ENCODE measurements around the gene OR2C1. TPM values are rescaled to one million over a fixed set of nuclear protein-coding genes. Genes with fewer than 3 reads are reported as not detected.

OR2C1 gene
- total RNA-seq, 2 donors from 2014 or later = not detected

- no peaks in the 10 kb centered on the region for H3K4me1 ChIP-seq
These were observed 22.2 kb downstream of the OR2C1 start for GRCh38 chr16:3377917-3378316.

DNA sequence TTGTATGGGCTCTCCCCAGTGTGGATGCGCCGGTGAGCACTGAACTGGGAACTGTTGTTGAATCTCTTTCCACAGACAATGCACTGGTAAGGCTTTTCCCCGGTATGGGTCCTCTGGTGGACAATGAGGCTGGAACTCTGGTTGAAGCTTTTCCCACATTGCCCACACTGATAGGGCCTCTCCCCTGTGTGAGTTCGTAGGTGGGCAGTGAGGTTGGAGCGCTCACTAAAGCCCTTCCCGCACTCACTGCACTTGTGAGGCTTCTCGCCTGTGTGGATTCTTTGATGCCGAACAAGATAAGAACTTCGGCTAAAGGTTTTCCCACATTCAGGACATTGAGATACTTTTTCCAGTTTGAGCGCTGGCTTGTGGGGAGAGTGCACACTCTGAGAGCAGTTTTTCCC, 27.4 kb downstream of the OR2C1 start:
- Histone ChIP-seq H3K27ac (no peak overlapping the region), H3K9me3 (peaks cover 0 to 83% (median 10%) of the 10 kb centered on the region in 3 donors), H3K4me1 (no peaks in the 10 kb centered on the region), H3K36me3 (replicated peaks in 1 of 2; ENCODE audit: insufficient read depth in 1 of 2, low read depth in 2 of 2) (peaks cover 31% of the 10 kb centered on the region in 2 donors), H3K4me3 (no peak overlapping the region), H3K27me3 (no peaks in the 10 kb centered on the region)
- intact Hi-C loops (cut with DNase I) = loop anchor here (5.0 kb wide), 1 partner anchor 71 kb away; no protein-coding TSS in a partner anchor
- TF ChIP-seq POLR2A (IDR thresholded peaks at IDR 0.05) (no peak), CTCF (IDR thresholded peaks at IDR 0.05) (no peak)
- ATAC-seq = no peak
- no peak for DNase-seq
- 94 to 95% methylated on average over 8 to 10 of the region's 10 CpGs for WGBS, 2 donors

More at GRCh38 chr16:3377917-3378316, 22.2 kb downstream of the OR2C1 start:
- H3K27me3 ChIP-seq = no peaks in the 10 kb centered on the region
- ATAC-seq (no peak), DNase-seq (no peak)
- intact Hi-C loops (cut with DNase I) = no loop called here
- TF ChIP-seq CTCF (IDR thresholded peaks at IDR 0.05) (no peak), POLR2A (IDR thresholded peaks at IDR 0.05) (no peak)
- no peak overlapping the region for H3K4me3 ChIP-seq
- H3K36me3 ChIP-seq (replicated peaks in 1 of 2; ENCODE audit: insufficient read depth in 1 of 2, low read depth in 2 of 2) = peaks cover 6% of the 10 kb centered on the region in 2 donors
- no peak overlapping the region for H3K27ac ChIP-seq
- peaks cover 0 to 70% (median 4%) of the 10 kb centered on the region in 3 donors for H3K9me3 ChIP-seq

DNA sequence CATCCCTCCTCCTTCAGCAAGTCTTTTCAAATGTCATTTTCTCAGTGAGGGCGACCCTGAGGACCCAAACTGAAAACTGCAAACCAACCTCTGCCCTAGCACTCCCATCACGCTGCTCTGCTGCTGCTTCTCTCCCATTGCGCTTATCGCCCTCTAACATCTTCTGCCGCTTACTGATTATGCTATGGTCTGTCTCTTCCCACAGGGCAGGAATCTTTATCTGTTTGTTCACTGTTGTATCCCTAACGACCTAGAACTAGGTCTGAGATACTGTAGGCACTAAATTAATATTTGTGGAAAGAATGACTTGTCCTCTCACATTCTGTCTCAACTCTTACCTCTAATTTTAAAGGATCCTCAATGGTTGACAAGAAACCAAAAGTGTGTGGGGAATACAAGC, 32.6 kb downstream of the OR2C1 start:
- H3K36me3 ChIP-seq (replicated peaks in 1 of 2; ENCODE audit: insufficient read depth in 1 of 2, low read depth in 2 of 2) = peaks cover 40 to 43% of the 10 kb centered on the region in 2 donors
- WGBS, 2 donors = 93 to 94% methylated on average over 6 of the region's 6 CpGs
- ATAC-seq (no peak), DNase-seq (no peak)
- intact Hi-C loops (cut with DNase I) = no loop called here
- H3K4me3 ChIP-seq = no peak overlapping the region
- no peaks in the 10 kb centered on the region for H3K4me1 ChIP-seq
- no peak overlapping the region for H3K27ac ChIP-seq
- TF ChIP-seq POLR2A (IDR thresholded peaks at IDR 0.05) = no peak
- no peak for TF ChIP-seq CTCF (IDR thresholded peaks at IDR 0.05)
- no peaks in the 10 kb centered on the region for H3K27me3 ChIP-seq
- H3K9me3 ChIP-seq = peaks cover 0 to 59% (median 3%) of the 10 kb centered on the region in 3 donors

- Histone ChIP-seq H3K4me3 (no peak overlapping the region), H3K4me1 (no peaks in the 10 kb centered on the region), H3K27ac (no peak overlapping the region), H3K9me3 (peaks cover 0 to 48% (median 0%) of the 10 kb centered on the region in 3 donors), H3K27me3 (no peaks in the 10 kb centered on the region), H3K36me3 (replicated peaks in 1 of 2; ENCODE audit: insufficient read depth in 1 of 2, low read depth in 2 of 2) (peaks cover 30% of the 10 kb centered on the region in 2 donors)
- intact Hi-C loops (cut with DNase I) = no loop called here
- 84 to 91% methylated on average over 9 of the region's 9 CpGs for WGBS, 2 donors
- no peak for DNase-seq
- no peak for ATAC-seq
- TF ChIP-seq CTCF (IDR thresholded peaks at IDR 0.05) (no peak), POLR2A (IDR thresholded peaks at IDR 0.05) (no peak)
These were observed 34.1 kb downstream of the OR2C1 start for GRCh38 chr16:3389663-3390338.

DNA sequence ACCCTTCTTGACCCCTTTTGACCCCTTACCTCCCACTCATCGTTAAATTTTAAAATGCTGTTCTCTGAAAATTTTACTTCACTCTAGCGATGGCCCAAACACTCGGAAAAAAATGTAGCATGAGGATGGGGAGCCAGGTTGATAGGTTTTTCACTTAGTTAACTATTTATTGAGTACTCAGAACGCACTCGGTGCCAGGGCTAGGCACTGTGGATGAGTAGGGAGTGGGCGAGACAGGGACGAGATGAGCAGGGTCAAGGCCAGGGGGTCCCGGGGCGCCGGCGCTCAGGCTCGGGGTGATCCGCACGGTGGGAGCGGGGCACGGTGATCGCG, 44.7 kb downstream of the OR2C1 start:
- peaks cover 20% of the 10 kb centered on the region for H3K4me1 ChIP-seq
- no peaks in the 10 kb centered on the region for H3K27me3 ChIP-seq
- peaks cover 0 to 21% (median 0%) of the 10 kb centered on the region in 3 donors for H3K9me3 ChIP-seq
- H3K27ac ChIP-seq = peak overlapping the region; percentile 46 to 86 (median 84)
- no peak for ATAC-seq
- no peak for DNase-seq
- peak overlapping the region; percentile 98 to 100 for H3K4me3 ChIP-seq
- TF ChIP-seq CTCF (IDR thresholded peaks at IDR 0.05) (no peak), POLR2A (IDR thresholded peaks at IDR 0.05) (no peak)
- intact Hi-C loops (cut with DNase I) = no loop called here
- peaks cover 14% of the 10 kb centered on the region in 2 donors for H3K36me3 ChIP-seq (replicated peaks in 1 of 2; ENCODE audit: insufficient read depth in 1 of 2, low read depth in 2 of 2)
- WGBS, 2 donors = 0% methylated on average over 8 to 18 of the region's 18 CpGs

Data from body of pancreas (tissue), 4 donors.